Measurements from ENCODE around the gene RSPH1.

DNA sequence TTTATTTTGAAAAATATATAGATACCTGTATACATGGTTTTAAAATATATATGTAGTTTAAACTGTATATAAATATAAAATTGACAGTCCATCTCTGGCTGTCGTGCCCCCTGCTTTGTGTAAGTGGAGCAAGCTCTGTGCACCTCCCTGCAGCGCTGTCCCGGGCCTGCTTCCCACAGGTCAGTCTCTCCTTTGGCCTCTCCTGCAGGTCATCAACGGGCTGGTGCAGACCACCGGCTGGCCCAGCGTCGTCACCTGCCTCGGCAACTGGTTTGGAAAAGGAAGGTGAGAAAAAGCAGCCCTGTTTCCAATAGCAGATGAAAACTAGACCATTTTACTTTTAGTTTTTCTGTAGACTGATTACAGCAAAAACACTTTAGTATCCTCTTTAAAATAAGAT lies 46.2 kb upstream of the RSPH1 start:
- TF ChIP-seq, protein P1, sequence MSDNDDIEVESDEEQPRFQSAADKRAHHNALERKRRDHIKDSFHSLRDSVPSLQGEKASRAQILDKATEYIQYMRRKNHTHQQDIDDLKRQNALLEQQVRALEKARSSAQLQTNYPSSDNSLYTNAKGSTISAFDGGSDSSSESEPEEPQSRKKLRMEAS (IDR thresholded peaks at IDR 0.05; ENCODE audit: low read depth), result no peak
- TF ChIP-seq, protein P2, sequence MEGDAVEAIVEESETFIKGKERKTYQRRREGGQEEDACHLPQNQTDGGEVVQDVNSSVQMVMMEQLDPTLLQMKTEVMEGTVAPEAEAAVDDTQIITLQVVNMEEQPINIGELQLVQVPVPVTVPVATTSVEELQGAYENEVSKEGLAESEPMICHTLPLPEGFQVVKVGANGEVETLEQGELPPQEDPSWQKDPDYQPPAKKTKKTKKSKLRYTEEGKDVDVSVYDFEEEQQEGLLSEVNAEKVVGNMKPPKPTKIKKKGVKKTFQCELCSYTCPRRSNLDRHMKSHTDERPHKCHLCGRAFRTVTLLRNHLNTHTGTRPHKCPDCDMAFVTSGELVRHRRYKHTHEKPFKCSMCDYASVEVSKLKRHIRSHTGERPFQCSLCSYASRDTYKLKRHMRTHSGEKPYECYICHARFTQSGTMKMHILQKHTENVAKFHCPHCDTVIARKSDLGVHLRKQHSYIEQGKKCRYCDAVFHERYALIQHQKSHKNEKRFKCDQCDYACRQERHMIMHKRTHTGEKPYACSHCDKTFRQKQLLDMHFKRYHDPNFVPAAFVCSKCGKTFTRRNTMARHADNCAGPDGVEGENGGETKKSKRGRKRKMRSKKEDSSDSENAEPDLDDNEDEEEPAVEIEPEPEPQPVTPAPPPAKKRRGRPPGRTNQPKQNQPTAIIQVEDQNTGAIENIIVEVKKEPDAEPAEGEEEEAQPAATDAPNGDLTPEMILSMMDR (IDR thresholded peaks at IDR 0.05), result no peak
- TF ChIP-seq TAF1 (IDR thresholded peaks at IDR 0.05; ENCODE audit: borderline replicate concordance, low read depth, low read length) (no peak), TEAD4 (IDR thresholded peaks at IDR 0.05; ENCODE audit: borderline replicate concordance, insufficient read depth) (no peak), SIN3A (IDR thresholded peaks at IDR 0.05; ENCODE audit: borderline replicate concordance, low read depth, low read length) (no peak), RFX5 (IDR thresholded peaks at IDR 0.05; ENCODE audit: low read length) (no peak), EP300 (IDR thresholded peaks at IDR 0.05; ENCODE audit: borderline replicate concordance in 1 of 2, low read depth in 1 of 2, low read length in 1 of 2) (no peak)
- TF ChIP-seq, protein P3, sequence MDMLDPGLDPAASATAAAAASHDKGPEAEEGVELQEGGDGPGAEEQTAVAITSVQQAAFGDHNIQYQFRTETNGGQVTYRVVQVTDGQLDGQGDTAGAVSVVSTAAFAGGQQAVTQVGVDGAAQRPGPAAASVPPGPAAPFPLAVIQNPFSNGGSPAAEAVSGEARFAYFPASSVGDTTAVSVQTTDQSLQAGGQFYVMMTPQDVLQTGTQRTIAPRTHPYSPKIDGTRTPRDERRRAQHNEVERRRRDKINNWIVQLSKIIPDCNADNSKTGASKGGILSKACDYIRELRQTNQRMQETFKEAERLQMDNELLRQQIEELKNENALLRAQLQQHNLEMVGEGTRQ (IDR thresholded peaks at IDR 0.05; ENCODE audit: borderline replicate concordance, low read depth, low read length), result no peak
